HG03103 (cell line): ENCODE results near the gene MRPS9.

Experiments used
- ATAC-seq: cut with Tn5 transposase; IDR thresholded peaks from one replicate; pipeline ENCODE4 v1.9.1; 2021; ENCODE audit warnings: low read depth; ENCODE audit not compliant: unreplicated experiment

The MRPS9 gene

GRCh38 chr2:105149272-105149671, 111.4 kb downstream of the MRPS9 start:
- no peak for ATAC-seq
